Tibial nerve (tissue), 4 donors: ENCODE measurements around the gene TFRC.

ENCODE experiments used
- EP300 ChIP-seq, 2 donors: sonication (generic); formaldehyde crosslinking; IDR thresholded peaks; one replicate each; pipeline ENCODE4 v1.6.1; 2017; ENCODE audit warnings: antibody characterized with exemption in 2 of 2, mild to moderate bottlenecking in 1 of 2
- POLR2A ChIP-seq, 2 donors: fragments of 450-650 bp; IDR thresholded peaks; one replicate each; pipeline ENCODE4 v1.6.1; 2017; ENCODE audit warnings: antibody characterized with exemption in 2 of 2, mild to moderate bottlenecking in 2 of 2, moderate library complexity in 2 of 2
- TF ChIP-seq, protein P1 (sequence below), 5 experiments: fragments of 200-600 bp in 3 of 5; fragments of 450-650 bp in 2 of 5; sonication (generic) in 3 of 5; IDR thresholded peaks; one replicate each; pipeline ENCODE4 v1.5.1; 2016 to 2019; ENCODE audit warnings: antibody characterized with exemption in 5 of 5, mild to moderate bottlenecking in 3 of 5, moderate library complexity in 2 of 5

DNA sequence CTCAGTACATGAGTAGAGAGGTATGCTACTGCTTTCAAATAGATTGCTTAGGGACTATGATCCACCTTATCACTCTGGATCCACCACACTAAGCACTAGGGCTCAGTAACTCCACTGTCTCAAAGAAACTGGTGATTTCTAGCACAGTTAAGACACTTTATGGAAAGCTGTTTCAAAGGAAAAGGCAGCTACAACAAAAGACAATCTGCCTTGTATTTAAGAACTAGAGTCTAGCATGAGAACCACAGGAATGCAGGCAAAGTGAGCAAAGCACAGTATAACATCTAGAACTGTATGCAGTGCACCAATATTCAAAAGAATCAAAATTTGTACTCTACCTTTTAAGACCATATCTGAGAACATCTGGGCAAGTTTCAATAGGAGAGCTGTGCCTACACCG, 17.9 kb downstream of the TFRC start:
- TF ChIP-seq POLR2A (IDR thresholded peaks at IDR 0.05) (no peak), EP300 (IDR thresholded peaks at IDR 0.05) (no peak)
- TF ChIP-seq, protein P1, sequence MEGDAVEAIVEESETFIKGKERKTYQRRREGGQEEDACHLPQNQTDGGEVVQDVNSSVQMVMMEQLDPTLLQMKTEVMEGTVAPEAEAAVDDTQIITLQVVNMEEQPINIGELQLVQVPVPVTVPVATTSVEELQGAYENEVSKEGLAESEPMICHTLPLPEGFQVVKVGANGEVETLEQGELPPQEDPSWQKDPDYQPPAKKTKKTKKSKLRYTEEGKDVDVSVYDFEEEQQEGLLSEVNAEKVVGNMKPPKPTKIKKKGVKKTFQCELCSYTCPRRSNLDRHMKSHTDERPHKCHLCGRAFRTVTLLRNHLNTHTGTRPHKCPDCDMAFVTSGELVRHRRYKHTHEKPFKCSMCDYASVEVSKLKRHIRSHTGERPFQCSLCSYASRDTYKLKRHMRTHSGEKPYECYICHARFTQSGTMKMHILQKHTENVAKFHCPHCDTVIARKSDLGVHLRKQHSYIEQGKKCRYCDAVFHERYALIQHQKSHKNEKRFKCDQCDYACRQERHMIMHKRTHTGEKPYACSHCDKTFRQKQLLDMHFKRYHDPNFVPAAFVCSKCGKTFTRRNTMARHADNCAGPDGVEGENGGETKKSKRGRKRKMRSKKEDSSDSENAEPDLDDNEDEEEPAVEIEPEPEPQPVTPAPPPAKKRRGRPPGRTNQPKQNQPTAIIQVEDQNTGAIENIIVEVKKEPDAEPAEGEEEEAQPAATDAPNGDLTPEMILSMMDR (IDR thresholded peaks at IDR 0.05) = no peak
